Skeletal muscle satellite cell (primary cell): ENCODE results near the gene SCAMP5.

Experiments used
- H3K27me3 ChIP-seq: 2 replicates; pipeline ENCODE4 v1.7.0; 2013; ENCODE audit warnings: low read length; ENCODE audit not compliant: control insufficient read depth, insufficient read depth
- H3K36me3 ChIP-seq: 2 replicates; pipeline ENCODE4 v1.7.0; 2013; ENCODE audit warnings: mild to moderate bottlenecking, control low read depth, low read length; ENCODE audit not compliant: insufficient read depth
- H3K4me1 ChIP-seq: 2 replicates; pipeline ENCODE4 v1.7.0; 2013; ENCODE audit warnings: low read length; ENCODE audit not compliant: control insufficient read depth, insufficient read depth
- H3K4me2 ChIP-seq: 2 replicates; pipeline ENCODE4 v1.7.0; 2013; ENCODE audit warnings: mild to moderate bottlenecking, low read length
- H3K4me3 ChIP-seq: 2 replicates; pipeline ENCODE4 v1.7.0; 2013; ENCODE audit warnings: low read length
- H3K9ac ChIP-seq: 2 replicates; pipeline ENCODE4 v1.7.0; 2013; ENCODE audit warnings: mild to moderate bottlenecking, low read depth, low read length, moderate library complexity
- H3K9me3 ChIP-seq: replicated peaks from 2 replicates; pipeline ENCODE4 v1.7.0; 2013; ENCODE audit warnings: mild to moderate bottlenecking, control low read depth, low read length

Gene SCAMP5

GRCh38 chr15:75001310-75001709 lies 5.9 kb downstream of the SCAMP5 start:
- Histone ChIP-seq H3K27me3 (peaks cover 27% of the 10 kb centered on the region), H3K4me1 (no peaks in the 10 kb centered on the region)

GRCh38 chr15:75002398-75002797 lies 7.0 kb downstream of the SCAMP5 start:
- peaks cover 16% of the 10 kb centered on the region for H3K27me3 ChIP-seq
- no peak overlapping the region for H3K4me2 ChIP-seq
- no peaks in the 10 kb centered on the region for H3K4me1 ChIP-seq
- H3K9ac ChIP-seq = no peak overlapping the region
- H3K4me3 ChIP-seq = no peak overlapping the region
- no peaks in the 10 kb centered on the region for H3K36me3 ChIP-seq
- H3K9me3 ChIP-seq = peaks cover 3% of the 10 kb centered on the region

More at GRCh38 chr15:75001310-75001709, 5.9 kb downstream of the SCAMP5 start:
- no peak overlapping the region for H3K9ac ChIP-seq
- H3K9me3 ChIP-seq = peaks cover 3% of the 10 kb centered on the region
- H3K4me2 ChIP-seq = no peak overlapping the region
- H3K36me3 ChIP-seq = no peaks in the 10 kb centered on the region
- H3K4me3 ChIP-seq = no peak overlapping the region

GRCh38 chr15:75007216-75007615 lies 11.9 kb downstream of the SCAMP5 start:
- Histone ChIP-seq H3K9me3 (no peaks in the 10 kb centered on the region), H3K9ac (no peak overlapping the region), H3K36me3 (no peaks in the 10 kb centered on the region), H3K4me2 (no peak overlapping the region), H3K4me1 (no peaks in the 10 kb centered on the region), H3K4me3 (no peak overlapping the region), H3K27me3 (peaks cover 18% of the 10 kb centered on the region)

GRCh38 chr15:75008221-75008625 lies 12.9 kb downstream of the SCAMP5 start:
- no peaks in the 10 kb centered on the region for H3K9me3 ChIP-seq
- no peak overlapping the region for H3K4me2 ChIP-seq
- no peaks in the 10 kb centered on the region for H3K4me1 ChIP-seq
- no peaks in the 10 kb centered on the region for H3K36me3 ChIP-seq
- H3K9ac ChIP-seq = no peak overlapping the region
- H3K4me3 ChIP-seq = no peak overlapping the region
- H3K27me3 ChIP-seq = peaks cover 15% of the 10 kb centered on the region

GRCh38 chr15:75008629-75009326 lies 13.4 kb downstream of the SCAMP5 start:
- Histone ChIP-seq H3K4me2 (no peak overlapping the region), H3K9me3 (no peaks in the 10 kb centered on the region), H3K9ac (no peak overlapping the region), H3K4me3 (no peak overlapping the region), H3K36me3 (no peaks in the 10 kb centered on the region), H3K4me1 (no peaks in the 10 kb centered on the region), H3K27me3 (peaks cover 15% of the 10 kb centered on the region)

GRCh38 chr15:75016431-75016830 lies 21.1 kb downstream of the SCAMP5 start:
- Histone ChIP-seq H3K9me3 (no peaks in the 10 kb centered on the region), H3K36me3 (no peaks in the 10 kb centered on the region), H3K4me2 (no peak overlapping the region), H3K4me3 (no peak overlapping the region), H3K9ac (no peak overlapping the region), H3K4me1 (no peaks in the 10 kb centered on the region), H3K27me3 (peaks cover 5% of the 10 kb centered on the region)

- H3K27me3 ChIP-seq = no peaks in the 10 kb centered on the region
- no peak overlapping the region for H3K4me3 ChIP-seq
- H3K9me3 ChIP-seq = no peaks in the 10 kb centered on the region
- peaks cover 3% of the 10 kb centered on the region for H3K4me1 ChIP-seq
- H3K9ac ChIP-seq = no peak overlapping the region
- H3K36me3 ChIP-seq = no peaks in the 10 kb centered on the region
- H3K4me2 ChIP-seq = no peak overlapping the region
Observed at GRCh38 chr15:75019916-75020315, 24.6 kb downstream of the SCAMP5 start.

GRCh38 chr15:75021341-75021740 lies 26.0 kb downstream of the SCAMP5 start:
- H3K4me2 ChIP-seq = no peak overlapping the region
- H3K4me3 ChIP-seq = no peak overlapping the region
- no peaks in the 10 kb centered on the region for H3K9me3 ChIP-seq
- H3K36me3 ChIP-seq = peaks cover 5% of the 10 kb centered on the region
- peaks cover 3% of the 10 kb centered on the region for H3K4me1 ChIP-seq
- H3K9ac ChIP-seq = no peak overlapping the region
- no peaks in the 10 kb centered on the region for H3K27me3 ChIP-seq

- Histone ChIP-seq H3K4me1 (peaks cover 3% of the 10 kb centered on the region), H3K27me3 (no peaks in the 10 kb centered on the region), H3K9ac (no peak overlapping the region), H3K4me2 (no peak overlapping the region), H3K36me3 (peaks cover 5% of the 10 kb centered on the region), H3K9me3 (no peaks in the 10 kb centered on the region), H3K4me3 (no peak overlapping the region)
Observed at GRCh38 chr15:75022783-75023180, 27.4 kb downstream of the SCAMP5 start.

GRCh38 chr15:75023181-75023871 lies 28.0 kb downstream of the SCAMP5 start, which contains the start of gene PPCDC:
TSS of gene PPCDC (plus strand) at chr15:75023590. CDS start at chr15:75028319, 4,729 bp downstream.
- peaks cover 5% of the 10 kb centered on the region for H3K36me3 ChIP-seq
- peaks cover 3% of the 10 kb centered on the region for H3K4me1 ChIP-seq

GRCh38 chr15:75023872-75024636 lies 28.7 kb downstream of the SCAMP5 start:
- H3K4me3 ChIP-seq = peak overlapping the region; percentile 88
- H3K36me3 ChIP-seq = peaks cover 5% of the 10 kb centered on the region
- no peaks in the 10 kb centered on the region for H3K9me3 ChIP-seq
- H3K4me2 ChIP-seq = peak overlapping the region; percentile 81
- peak overlapping the region; percentile 97 for H3K9ac ChIP-seq
- H3K4me1 ChIP-seq = peaks cover 3% of the 10 kb centered on the region
- H3K27me3 ChIP-seq = no peaks in the 10 kb centered on the region

More at GRCh38 chr15:75023181-75023871, 28.0 kb downstream of the SCAMP5 start, which contains the start of gene PPCDC:
- Histone ChIP-seq H3K4me3 (peak within 1 kb of the TSS; percentile 88), H3K9me3 (no peaks in the 10 kb centered on the region), H3K9ac (peak within 1 kb of the TSS; percentile 97), H3K4me2 (peak within 1 kb of the TSS; percentile 81), H3K27me3 (no peaks in the 10 kb centered on the region)
